NT2/D1 (cell line): ENCODE results near the gene RNU11.

Experiments
- YY1 ChIP-seq: IDR thresholded peaks from 2 replicates; pipeline ENCODE4 v1.6.1; 2011; ENCODE audit not compliant: insufficient read length, insufficient read depth
- ZNF274 ChIP-seq: IDR thresholded peaks from 2 replicates; pipeline ENCODE4 v1.6.1; 2011; ENCODE audit warnings: mild to moderate bottlenecking, low read depth, low read length

GRCh38 chr1:28602536-28603439 is 45.6 kb upstream of the RNU11 start:
- no peak for TF ChIP-seq YY1
- no peak for TF ChIP-seq ZNF274
